Trophoblast cell (in vitro differentiated cells and primary cell): ENCODE results near the gene TBC1D5.
A peak's percentile ranks its signal among the peaks of the same experiment; 100 is the strongest.

Source experiments
- DNase-seq, 2 donors: peaks; one replicate each; pipeline ENCODE4 v3.0.0-alpha.2; 2016
- H2AFZ ChIP-seq: 2 replicates; pipeline ENCODE4 v1.6.1; 2013; ENCODE audit warnings: low read length, moderate library complexity, mild to moderate bottlenecking; ENCODE audit not compliant: insufficient read depth, poor library complexity
- H2AK5ac ChIP-seq: 2 replicates; pipeline ENCODE4 v1.6.1; 2013; ENCODE audit warnings: mild to moderate bottlenecking, low read length
- H2BK120ac ChIP-seq: 2 replicates; pipeline ENCODE4 v1.6.1; 2013; ENCODE audit warnings: low read length, mild to moderate bottlenecking, moderate library complexity; ENCODE audit not compliant: insufficient read depth, poor library complexity
- H2BK12ac ChIP-seq: 2 replicates; pipeline ENCODE4 v1.6.1; 2013; ENCODE audit warnings: mild to moderate bottlenecking, low read length, moderate library complexity
- H2BK5ac ChIP-seq: 2 replicates; pipeline ENCODE4 v1.6.1; 2013; ENCODE audit warnings: low read length, low read depth, moderate library complexity, mild to moderate bottlenecking; ENCODE audit not compliant: poor library complexity
- H3K14ac ChIP-seq: 2 replicates; pipeline ENCODE4 v1.6.1; 2013; ENCODE audit warnings: mild to moderate bottlenecking, low read length
- H3K18ac ChIP-seq: 2 replicates; pipeline ENCODE4 v1.6.1; 2013; ENCODE audit warnings: mild to moderate bottlenecking, low read length
- H3K23ac ChIP-seq: 2 replicates; pipeline ENCODE4 v1.6.1; 2013; ENCODE audit warnings: low read length
- H3K27ac ChIP-seq: 2 replicates; pipeline ENCODE4 v1.5.1; 2013; ENCODE audit warnings: low read depth, mild to moderate bottlenecking, inconsistent platforms, low read length, moderate library complexity
- H3K27me3 ChIP-seq: 2 replicates; pipeline ENCODE4 v1.6.1; 2013; ENCODE audit warnings: inconsistent platforms, mild to moderate bottlenecking, low read length, moderate library complexity; ENCODE audit not compliant: insufficient read depth
- H3K36me3 ChIP-seq, 2 experiments: 1 replicate in 1 of 2; 2 replicates in 1 of 2; pipeline ENCODE4 v1.6.1; 2013; ENCODE audit warnings: low read length in 2 of 2, mild to moderate bottlenecking in 2 of 2, moderate library complexity in 1 of 2; ENCODE audit not compliant: insufficient read depth in 2 of 2, control insufficient read depth in 1 of 2
- H3K4ac ChIP-seq: 2 replicates; pipeline ENCODE4 v1.6.1; 2013; ENCODE audit warnings: low read depth, mild to moderate bottlenecking, low read length, moderate library complexity
- H3K4me1 ChIP-seq, 2 experiments: 1 replicate in 1 of 2; 2 replicates in 1 of 2; pipeline ENCODE4 v1.6.1; 2013; ENCODE audit warnings: low read length in 2 of 2, mild to moderate bottlenecking in 2 of 2, moderate library complexity in 1 of 2; ENCODE audit not compliant: insufficient read depth in 2 of 2, control insufficient read depth in 1 of 2
- H3K4me2 ChIP-seq: 2 replicates; pipeline ENCODE4 v1.6.1; 2013; ENCODE audit warnings: inconsistent platforms, mild to moderate bottlenecking, low read length, moderate library complexity
- H3K4me3 ChIP-seq: 2 replicates; pipeline ENCODE4 v1.5.1; 2013; ENCODE audit warnings: mild to moderate bottlenecking, low read depth, low read length, inconsistent platforms
- H3K79me1 ChIP-seq: one replicate; pipeline ENCODE4 v1.6.1; 2013; ENCODE audit warnings: low read length
- H3K79me2 ChIP-seq: 2 replicates; pipeline ENCODE4 v1.6.1; 2013; ENCODE audit warnings: low read length, mild to moderate bottlenecking; ENCODE audit not compliant: control insufficient read depth, insufficient read depth, poor library complexity
- H3K9ac ChIP-seq: 2 replicates; pipeline ENCODE4 v1.6.1; 2013; ENCODE audit warnings: mild to moderate bottlenecking, low read length
- H3K9me3 ChIP-seq: 2 replicates; pipeline ENCODE4 v1.6.1; 2013; ENCODE audit warnings: low read depth, mild to moderate bottlenecking, control low read depth, inconsistent platforms, low read length; ENCODE audit not compliant: insufficient read depth
- H4K12ac ChIP-seq: 2 replicates; pipeline ENCODE4 v1.6.1; 2013; ENCODE audit warnings: low read depth, mild to moderate bottlenecking, low read length, moderate library complexity
- H4K8ac ChIP-seq: 2 replicates; pipeline ENCODE4 v1.6.1; 2013; ENCODE audit warnings: low read depth, mild to moderate bottlenecking, low read length, moderate library complexity
- H4K91ac ChIP-seq: one replicate; pipeline ENCODE4 v1.6.1; 2013; ENCODE audit warnings: low read depth, mild to moderate bottlenecking, low read length, moderate library complexity
- WGBS: extraction: QIAGEN DNeasy Blood & Tissue Kit; methylation state at CpG from one replicate; pipeline ENCODE4 v1.1.7; 2013; ENCODE audit warnings: missing lambda C conversion rate; ENCODE audit not compliant: insufficient read length, insufficient coverage; ENCODE audit errors: extremely low coverage; 5-methylcytosine and 5-hydroxymethylcytosine counted together

TBC1D5 gene

DNA sequence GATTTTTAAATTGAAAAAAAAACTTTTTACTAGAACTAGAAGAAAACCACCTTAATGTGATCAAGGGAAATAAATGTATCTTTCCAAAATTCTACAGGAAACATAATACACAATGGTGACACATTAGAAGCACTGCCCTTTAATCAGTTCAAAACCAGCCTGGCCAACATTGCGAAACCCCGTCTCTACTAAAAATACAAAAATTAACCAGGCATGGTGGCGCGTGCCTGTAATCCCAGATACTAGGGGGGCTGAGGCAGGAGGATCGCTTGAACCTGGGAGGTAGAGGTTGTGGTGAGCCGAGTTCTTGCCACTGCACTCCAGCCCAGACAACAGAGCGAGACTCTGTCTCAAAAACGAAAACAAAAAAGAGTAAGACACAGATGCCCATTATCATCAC, 134.5 kb downstream of the TBC1D5 start:
- H3K27ac ChIP-seq: no peak overlapping the region
- H2BK5ac ChIP-seq: no peak overlapping the region
- H2AK5ac ChIP-seq: no peak overlapping the region
- no peak overlapping the region for H3K14ac ChIP-seq
- no peaks in the 10 kb centered on the region for H3K9me3 ChIP-seq
- no peaks in the 10 kb centered on the region for H3K27me3 ChIP-seq
- H4K91ac ChIP-seq: no peak overlapping the region
- H4K8ac ChIP-seq: no peak overlapping the region
- H3K36me3 ChIP-seq: no peaks in the 10 kb centered on the region
- no peak for DNase-seq
- H2BK120ac ChIP-seq: no peak overlapping the region
- H3K4me2 ChIP-seq: no peak overlapping the region
- no peaks in the 10 kb centered on the region for H3K4me1 ChIP-seq
- no CpG with 5 or more reads among the region's 8 CpGs for WGBS
- no peak overlapping the region for H3K4me3 ChIP-seq
- no peak overlapping the region for H3K23ac ChIP-seq
- H3K9ac ChIP-seq: no peak overlapping the region
- no peak overlapping the region for H4K12ac ChIP-seq
- no peak overlapping the region for H3K18ac ChIP-seq
- H2AFZ ChIP-seq: no peak overlapping the region
- H2BK12ac ChIP-seq: no peak overlapping the region
- no peak overlapping the region for H3K4ac ChIP-seq
- no peaks in the 10 kb centered on the region for H3K79me1 ChIP-seq
- H3K79me2 ChIP-seq: no peaks in the 10 kb centered on the region

DNA sequence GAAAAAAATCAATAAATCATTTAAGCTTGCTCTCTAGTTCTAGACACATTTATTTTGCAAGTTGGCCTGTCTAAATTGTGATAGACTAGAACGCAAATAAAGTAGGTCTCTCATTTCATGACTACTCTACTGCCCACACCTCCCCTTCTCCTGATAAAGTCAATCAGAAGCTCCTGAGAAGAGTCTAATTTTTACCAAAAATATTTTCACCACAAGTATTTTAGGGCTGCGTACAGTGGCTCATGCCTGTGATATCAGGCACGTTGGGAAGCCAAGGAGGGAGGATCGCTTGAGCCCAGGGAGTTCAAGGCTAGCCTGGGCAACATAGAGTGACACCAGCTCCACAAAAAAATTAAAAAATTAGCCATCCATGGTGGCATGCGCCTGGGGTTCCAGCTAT, 136.5 kb downstream of the TBC1D5 start:
- Histone ChIP-seq H3K4me1 (no peaks in the 10 kb centered on the region), H3K27ac (no peak overlapping the region), H3K36me3 (peaks cover 0 to 1% of the 10 kb centered on the region in 2 experiments), H3K23ac (no peak overlapping the region), H3K18ac (no peak overlapping the region), H3K4me2 (no peak overlapping the region), H2BK12ac (no peak overlapping the region), H3K9me3 (no peaks in the 10 kb centered on the region), H3K27me3 (no peaks in the 10 kb centered on the region), H2BK5ac (no peak overlapping the region), H2BK120ac (no peak overlapping the region), H3K14ac (no peak overlapping the region), H3K4ac (no peak overlapping the region), H3K9ac (no peak overlapping the region), H3K4me3 (no peak overlapping the region), H2AK5ac (no peak overlapping the region), H4K91ac (no peak overlapping the region), H3K79me1 (no peaks in the 10 kb centered on the region), H4K8ac (no peak overlapping the region), H4K12ac (no peak overlapping the region), H2AFZ (no peak overlapping the region), H3K79me2 (no peaks in the 10 kb centered on the region)
- DNase-seq: no peak
- WGBS: no CpG with 5 or more reads among the region's 5 CpGs

DNA sequence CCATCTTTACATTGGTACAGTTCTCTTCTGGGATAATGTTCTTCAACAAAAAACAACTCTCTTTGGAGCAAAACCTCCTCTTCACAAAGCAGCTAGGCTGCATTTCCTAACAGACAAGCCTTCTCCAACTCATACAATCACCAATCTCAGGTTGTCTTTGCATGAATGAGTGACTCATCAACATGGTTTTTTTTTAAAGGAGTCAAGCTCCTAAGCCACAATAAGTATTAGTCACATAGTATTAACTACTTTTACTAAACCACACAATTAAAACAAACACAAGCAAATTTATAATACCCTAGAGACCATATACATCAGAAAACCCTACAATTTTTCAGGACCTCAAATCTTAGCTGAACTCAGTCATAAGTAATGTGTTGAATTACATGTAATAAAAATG, 137.4 kb downstream of the TBC1D5 start:
- Histone ChIP-seq H2AK5ac (no peak overlapping the region), H3K4ac (no peak overlapping the region), H2BK5ac (no peak overlapping the region), H4K91ac (no peak overlapping the region), H3K36me3 (peaks cover 0 to 1% of the 10 kb centered on the region in 2 experiments), H3K9ac (no peak overlapping the region), H2BK12ac (no peak overlapping the region), H4K8ac (no peak overlapping the region), H3K27me3 (no peaks in the 10 kb centered on the region), H3K4me3 (no peak overlapping the region), H3K27ac (no peak overlapping the region), H3K4me1 (no peaks in the 10 kb centered on the region), H2AFZ (no peak overlapping the region), H3K79me2 (no peaks in the 10 kb centered on the region), H3K4me2 (no peak overlapping the region), H3K79me1 (no peaks in the 10 kb centered on the region), H3K23ac (no peak overlapping the region), H3K14ac (no peak overlapping the region), H2BK120ac (no peak overlapping the region), H3K9me3 (no peaks in the 10 kb centered on the region), H3K18ac (no peak overlapping the region), H4K12ac (no peak overlapping the region)
- peak in 1 of 2 donors; percentile 33 for DNase-seq

DNA sequence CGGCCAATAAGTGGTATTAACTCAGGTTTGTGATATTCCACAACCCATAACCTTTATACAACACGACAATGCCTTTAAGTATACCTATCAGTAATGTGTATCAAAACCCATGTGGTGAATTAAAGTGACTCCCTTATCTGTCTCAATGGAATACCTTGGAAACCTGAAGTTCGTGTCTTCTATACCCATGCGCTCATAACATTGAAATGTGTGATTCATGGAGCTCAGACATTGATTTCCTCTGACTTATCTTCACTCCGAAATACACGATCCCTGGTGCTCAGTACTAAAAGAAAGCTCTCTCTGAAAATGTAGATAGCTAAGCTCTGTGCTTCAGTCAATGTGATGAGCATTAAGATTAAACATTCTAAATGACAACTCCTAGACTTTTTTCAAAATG, 140.3 kb downstream of the TBC1D5 start:
- H2AK5ac ChIP-seq: no peak overlapping the region
- H3K27ac ChIP-seq: no peak overlapping the region
- no peaks in the 10 kb centered on the region for H3K4me1 ChIP-seq
- no peak overlapping the region for H3K18ac ChIP-seq
- no peaks in the 10 kb centered on the region for H3K79me2 ChIP-seq
- no peak overlapping the region for H2AFZ ChIP-seq
- peaks cover 2% of the 10 kb centered on the region for H3K9me3 ChIP-seq
- H3K4me3 ChIP-seq: no peak overlapping the region
- no peak overlapping the region for H3K23ac ChIP-seq
- no peak overlapping the region for H2BK12ac ChIP-seq
- no peak overlapping the region for H2BK5ac ChIP-seq
- H3K4me2 ChIP-seq: no peak overlapping the region
- H3K36me3 ChIP-seq: peaks cover 0 to 1% of the 10 kb centered on the region in 2 experiments
- no CpG with 5 or more reads among the region's 6 CpGs for WGBS
- no peak overlapping the region for H2BK120ac ChIP-seq
- no peak overlapping the region for H3K9ac ChIP-seq
- no peaks in the 10 kb centered on the region for H3K79me1 ChIP-seq
- H3K4ac ChIP-seq: no peak overlapping the region
- H3K14ac ChIP-seq: no peak overlapping the region
- DNase-seq: peak; percentile 62 to 87
- no peaks in the 10 kb centered on the region for H3K27me3 ChIP-seq
- no peak overlapping the region for H4K12ac ChIP-seq
- no peak overlapping the region for H4K91ac ChIP-seq
- H4K8ac ChIP-seq: no peak overlapping the region
